Transverse colon (tissue), 4 donors: Measurements from ENCODE around the gene RPS14. TPM values are rescaled to one million over a fixed set of nuclear protein-coding genes. Genes with fewer than 3 reads are reported as not detected.

Experiments used
- DNase-seq: peaks from one replicate; pipeline ENCODE4 v3.0.0-alpha.2; 2019
- H3K27ac ChIP-seq, 4 donors: fragments of 200-600 bp; sonication (generic); 2 replicates each; pipeline ENCODE4 v1.5.1; 2016 to 2018; ENCODE audit warnings: inconsistent platforms in 4 of 4
- H3K27me3 ChIP-seq: fragments of 200-600 bp; sonication (generic); 2 replicates; pipeline ENCODE4 v1.5.1; 2017; ENCODE audit warnings: inconsistent platforms
- H3K36me3 ChIP-seq, 4 donors: fragments of 200-600 bp; sonication (generic); 2 replicates each; pipeline ENCODE4 v1.5.1; 2017 to 2019; ENCODE audit warnings: inconsistent platforms in 4 of 4
- H3K4me1 ChIP-seq, 4 donors: fragments of 200-600 bp; sonication (generic); 2 replicates each; pipeline ENCODE4 v1.5.1; 2017 to 2020; ENCODE audit warnings: inconsistent platforms in 4 of 4
- H3K4me3 ChIP-seq, 4 donors: fragments of 200-600 bp; sonication (generic); 1 replicate in 1 of 4; 2 replicates in 3 of 4; pipeline versions ENCODE4 v1.5.1 to v1.6.1; 2017 to 2019; ENCODE audit warnings: inconsistent platforms in 4 of 4
- H3K9me3 ChIP-seq, 2 donors: fragments of 200-600 bp; sonication (generic); 2 replicates each; pipeline ENCODE4 v1.5.1; 2017 to 2019; ENCODE audit warnings: inconsistent platforms in 2 of 2
- CTCF ChIP-seq, 5 experiments: fragments of 200-600 bp in 3 of 5; fragments of 450-650 bp in 2 of 5; sonication (generic) in 3 of 5; IDR thresholded peaks; 1 replicate in 2 of 5; 2 replicates in 3 of 5; pipeline ENCODE4 v1.5.1; 2016 to 2017; ENCODE audit warnings: antibody characterized with exemption in 5 of 5, inconsistent platforms in 3 of 5, mild to moderate bottlenecking in 2 of 5, moderate library complexity in 1 of 5
- EP300 ChIP-seq: sonication (generic); formaldehyde crosslinking; IDR thresholded peaks from one replicate; pipeline ENCODE4 v1.6.1; 2017; ENCODE audit warnings: antibody characterized with exemption, low read depth
- POLR2A ChIP-seq: fragments of 450-650 bp; IDR thresholded peaks from one replicate; pipeline ENCODE4 v1.6.1; 2016; ENCODE audit warnings: antibody characterized with exemption, mild to moderate bottlenecking, moderate library complexity
- POLR2AphosphoS5 ChIP-seq, 3 donors: sonication (generic); formaldehyde crosslinking; IDR thresholded peaks; one replicate each; pipeline ENCODE4 v1.6.1; 2016; ENCODE audit warnings: antibody characterized with exemption in 3 of 3
- WGBS, 2 donors: methylation state at CpG; one replicate each; pipeline ENCODE4 v1.1.5; 2018; ENCODE audit warnings: low coverage in 1 of 2; 5-methylcytosine and 5-hydroxymethylcytosine counted together
- in situ Hi-C, 4 donors: fragments of 200-750 bp; cut with MboI; loops; one replicate each; pipeline versions ENCODE4 v1.15.0 to v1.15.1; 2017; ENCODE audit warnings: low sequenced_read_pairs in 3 of 4, low pct_ligation_motif_present in 1 of 4, low pct_unique_long_range_greater_than_20kb in 1 of 4
- intact Hi-C: fragments of 100-400 bp; cut with DNase I; formaldehyde crosslinking; loops from one replicate; pipeline ENCODE4 v1.15.1; 2023; ENCODE audit warnings: low total_unique reads
- total RNA-seq, 4 donors: library from RNA; depleted of rRNA; stranded (reverse); fragments of >200 nt; gene quantifications; one replicate each; pipeline ENCODE4 v1.1.0, GENCODE V29; 2016

RPS14 gene
- total RNA-seq, 4 donors from 2014 or later: 1,179 to 2,387 (median 1,878) TPM

- H3K4me3 ChIP-seq: no peak overlapping the region
- TF ChIP-seq EP300 (no peak), POLR2A (no peak), CTCF (IDR thresholded peaks at IDR 0.05) (no peak), POLR2AphosphoS5 (IDR thresholded peaks at IDR 0.05) (no peak)
- peaks cover 5 to 12% (median 8%) of the 10 kb centered on the region in 4 donors for H3K4me1 ChIP-seq
- H3K27ac ChIP-seq: no peak overlapping the region
- H3K36me3 ChIP-seq: peaks cover 0 to 5% (median 0%) of the 10 kb centered on the region in 4 donors
- no peaks in the 10 kb centered on the region for H3K9me3 ChIP-seq
- in situ Hi-C loops (no loop called here), intact Hi-C loops (no loop called here)
- no peak for DNase-seq
- 79% methylated on average over 10 of the region's 10 CpGs; no CpG with 5 or more reads in 1 of the 2 donors for WGBS, 2 donors
- H3K27me3 ChIP-seq: no peaks in the 10 kb centered on the region
These were observed 42.8 kb downstream of the RPS14 start for GRCh38 chr5:150406723-150407095.

GRCh38 chr5:150406103-150406722 is 43.3 kb downstream of the RPS14 start:
- WGBS, 2 donors: 95% methylated on average over 4 of the region's 4 CpGs; no CpG with 5 or more reads in 1 of the 2 donors
- in situ Hi-C loops: no loop called here
- Histone ChIP-seq H3K4me1 (peaks cover 5 to 12% (median 8%) of the 10 kb centered on the region in 4 donors), H3K4me3 (no peak overlapping the region), H3K9me3 (no peaks in the 10 kb centered on the region), H3K27ac (no peak overlapping the region), H3K36me3 (peaks cover 0 to 5% (median 0%) of the 10 kb centered on the region in 4 donors), H3K27me3 (no peaks in the 10 kb centered on the region)
- no peak for DNase-seq
- intact Hi-C loops: no loop called here
- TF ChIP-seq EP300: no peak
- no peak for TF ChIP-seq POLR2AphosphoS5 (IDR thresholded peaks at IDR 0.05)
- no peak for TF ChIP-seq CTCF (IDR thresholded peaks at IDR 0.05)
- no peak for TF ChIP-seq POLR2A

GRCh38 chr5:150404941-150405816 is 44.4 kb downstream of the RPS14 start:
- Histone ChIP-seq H3K4me1 (peaks cover 3 to 4% (median 3%) of the 10 kb centered on the region in 4 donors), H3K36me3 (peaks cover 0 to 5% (median 0%) of the 10 kb centered on the region in 4 donors), H3K27ac (no peak overlapping the region), H3K9me3 (no peaks in the 10 kb centered on the region), H3K27me3 (no peaks in the 10 kb centered on the region), H3K4me3 (no peak overlapping the region)
- intact Hi-C loops: no loop called here
- in situ Hi-C loops: no loop called here
- WGBS, 2 donors: 84 to 90% methylated on average over 1 to 9 of the region's 9 CpGs
- DNase-seq: no peak
- TF ChIP-seq CTCF (IDR thresholded peaks at IDR 0.05) (no peak), POLR2A (no peak), EP300 (no peak), POLR2AphosphoS5 (IDR thresholded peaks at IDR 0.05) (no peak)

GRCh38 chr5:150404535-150404934 is 45.0 kb downstream of the RPS14 start:
- Histone ChIP-seq H3K36me3 (peaks cover 0 to 5% (median 0%) of the 10 kb centered on the region in 4 donors), H3K4me1 (no peaks in the 10 kb centered on the region), H3K27me3 (no peaks in the 10 kb centered on the region), H3K4me3 (no peak overlapping the region), H3K9me3 (no peaks in the 10 kb centered on the region), H3K27ac (no peak overlapping the region)
- TF ChIP-seq EP300 (no peak), POLR2AphosphoS5 (IDR thresholded peaks at IDR 0.05) (no peak), POLR2A (no peak), CTCF (IDR thresholded peaks at IDR 0.05) (no peak)
- intact Hi-C loops (no loop called here), in situ Hi-C loops (no loop called here)
- DNase-seq: no peak
- WGBS, 2 donors: 94% methylated on average over 7 to 10 of the region's 10 CpGs
